ENCODE measurements around the gene EFHD2. TPM values are rescaled to one million over a fixed set of nuclear protein-coding genes. Genes with fewer than 3 reads are reported as not detected.

The EFHD2 gene
- total RNA-seq, 1 experiment from 2014 or later, result 69.7 TPM

DNA sequence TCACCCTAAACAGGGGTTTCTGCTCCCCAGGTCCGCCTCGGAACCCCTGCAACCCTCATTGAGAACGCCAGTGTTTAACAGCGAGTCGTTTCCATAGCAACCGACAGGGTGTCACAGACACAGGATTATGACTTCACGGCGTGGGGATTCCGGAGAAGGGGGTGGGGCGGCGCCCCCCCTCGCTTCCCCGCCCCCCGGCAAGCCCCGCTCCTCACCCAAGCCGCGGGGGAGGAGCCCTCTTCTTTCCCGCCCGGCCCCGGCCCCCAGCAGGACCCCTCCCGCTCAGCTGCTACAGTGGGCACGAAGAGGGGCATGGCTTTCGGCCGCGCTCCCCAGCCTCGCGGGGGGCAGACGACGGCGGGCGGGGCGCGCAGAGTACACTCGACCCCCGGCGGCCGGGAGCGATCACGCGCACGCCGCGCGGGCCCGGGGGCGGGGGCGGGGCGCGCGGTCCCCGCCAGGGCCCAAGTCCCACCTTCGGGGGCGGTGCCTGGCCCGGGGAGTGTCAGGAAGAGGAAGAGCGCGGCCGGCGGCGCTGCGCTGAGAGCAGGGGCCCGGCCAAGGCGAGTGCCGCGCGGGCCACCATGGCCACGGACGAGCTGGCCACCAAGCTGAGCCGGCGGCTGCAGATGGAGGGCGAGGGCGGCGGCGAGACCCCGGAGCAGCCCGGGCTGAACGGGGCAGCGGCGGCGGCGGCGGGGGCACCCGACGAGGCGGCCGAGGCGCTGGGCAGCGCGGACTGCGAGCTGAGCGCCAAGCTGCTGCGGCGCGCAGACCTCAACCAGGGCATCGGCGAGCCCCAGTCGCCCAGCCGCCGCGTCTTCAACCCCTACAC lies at the start of gene EFHD2 (continued):
- TF ChIP-seq, protein P1, sequence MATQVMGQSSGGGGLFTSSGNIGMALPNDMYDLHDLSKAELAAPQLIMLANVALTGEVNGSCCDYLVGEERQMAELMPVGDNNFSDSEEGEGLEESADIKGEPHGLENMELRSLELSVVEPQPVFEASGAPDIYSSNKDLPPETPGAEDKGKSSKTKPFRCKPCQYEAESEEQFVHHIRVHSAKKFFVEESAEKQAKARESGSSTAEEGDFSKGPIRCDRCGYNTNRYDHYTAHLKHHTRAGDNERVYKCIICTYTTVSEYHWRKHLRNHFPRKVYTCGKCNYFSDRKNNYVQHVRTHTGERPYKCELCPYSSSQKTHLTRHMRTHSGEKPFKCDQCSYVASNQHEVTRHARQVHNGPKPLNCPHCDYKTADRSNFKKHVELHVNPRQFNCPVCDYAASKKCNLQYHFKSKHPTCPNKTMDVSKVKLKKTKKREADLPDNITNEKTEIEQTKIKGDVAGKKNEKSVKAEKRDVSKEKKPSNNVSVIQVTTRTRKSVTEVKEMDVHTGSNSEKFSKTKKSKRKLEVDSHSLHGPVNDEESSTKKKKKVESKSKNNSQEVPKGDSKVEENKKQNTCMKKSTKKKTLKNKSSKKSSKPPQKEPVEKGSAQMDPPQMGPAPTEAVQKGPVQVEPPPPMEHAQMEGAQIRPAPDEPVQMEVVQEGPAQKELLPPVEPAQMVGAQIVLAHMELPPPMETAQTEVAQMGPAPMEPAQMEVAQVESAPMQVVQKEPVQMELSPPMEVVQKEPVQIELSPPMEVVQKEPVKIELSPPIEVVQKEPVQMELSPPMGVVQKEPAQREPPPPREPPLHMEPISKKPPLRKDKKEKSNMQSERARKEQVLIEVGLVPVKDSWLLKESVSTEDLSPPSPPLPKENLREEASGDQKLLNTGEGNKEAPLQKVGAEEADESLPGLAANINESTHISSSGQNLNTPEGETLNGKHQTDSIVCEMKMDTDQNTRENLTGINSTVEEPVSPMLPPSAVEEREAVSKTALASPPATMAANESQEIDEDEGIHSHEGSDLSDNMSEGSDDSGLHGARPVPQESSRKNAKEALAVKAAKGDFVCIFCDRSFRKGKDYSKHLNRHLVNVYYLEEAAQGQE (IDR thresholded peaks at IDR 0.05; ENCODE audit: low read depth), result no peak
- TF ChIP-seq SP1 (IDR thresholded peaks at IDR 0.05; ENCODE audit: low read depth) (no peak), TCF7L2 (IDR thresholded peaks at IDR 0.05; ENCODE audit: borderline replicate concordance, extremely low read depth, insufficient read depth, insufficient read length) (no peak)

DNA sequence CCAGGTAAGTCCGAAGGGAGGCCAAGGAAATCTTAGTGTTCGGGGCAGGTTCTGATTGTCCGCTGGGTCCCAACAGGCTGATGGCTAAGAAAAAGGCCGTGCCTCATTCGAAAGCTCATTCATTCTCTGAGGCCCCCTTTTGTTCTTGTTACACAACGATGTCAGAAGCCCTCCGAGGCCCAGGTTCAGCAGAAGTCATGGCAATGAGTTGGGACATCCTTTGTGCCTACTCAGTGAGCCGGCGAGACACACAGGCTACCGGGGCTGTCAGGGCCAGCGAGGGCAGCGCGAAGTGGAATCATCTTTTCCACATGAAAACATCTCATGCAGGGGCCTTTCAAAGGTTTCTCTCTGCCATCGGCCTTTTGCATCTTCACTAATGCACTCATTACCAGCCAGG lies 49.0 kb upstream of the EFHD2 start:
- H3K79me2 ChIP-seq (ENCODE audit: insufficient read depth, low read length), result no peaks in the 10 kb centered on the region
- ChIA-PET POLR2A (no interaction called here), RAD21 (ENCODE audit: low non-redundant PET in 1 of 2, low total read pairs in 2 of 2, uncharacterized antibody in 2 of 2, unreplicated experiment in 2 of 2) (no interaction called here), CTCF (no interaction called here)
- peaks cover 27 to 48% of the 10 kb centered on the region in 2 experiments for H3K4me1 ChIP-seq (ENCODE audit: control insufficient read depth in 1 of 2, insufficient read depth in 2 of 2, low read length in 2 of 2)
- H3K9ac ChIP-seq (ENCODE audit: low read length), result no peak overlapping the region
- DNase-seq (ENCODE audit: low read depth, low spot score) (no peak), ATAC-seq (no peak)
- TF ChIP-seq ELF1 (IDR thresholded peaks at IDR 0.05; ENCODE audit: borderline replicate concordance, low read depth) (no peak), EGR1 (IDR thresholded peaks at IDR 0.05; ENCODE audit: low read depth) (no peak), EZH2 (IDR thresholded peaks at IDR 0.05) (no peak), EZH2phosphoT487 (IDR thresholded peaks at IDR 0.05; ENCODE audit: borderline replicate concordance) (no peak), SIN3A (IDR thresholded peaks at IDR 0.05; ENCODE audit: low read depth) (no peak), TCF7L2 (IDR thresholded peaks at IDR 0.05; ENCODE audit: borderline replicate concordance, extremely low read depth, insufficient read depth, insufficient read length) (no peak)
- TF ChIP-seq, protein P1 (IDR thresholded peaks at IDR 0.05; ENCODE audit: low read depth), result no peak
- TF ChIP-seq, protein P2, sequence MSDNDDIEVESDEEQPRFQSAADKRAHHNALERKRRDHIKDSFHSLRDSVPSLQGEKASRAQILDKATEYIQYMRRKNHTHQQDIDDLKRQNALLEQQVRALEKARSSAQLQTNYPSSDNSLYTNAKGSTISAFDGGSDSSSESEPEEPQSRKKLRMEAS (IDR thresholded peaks at IDR 0.05), result no peak
- TF ChIP-seq, protein P3, sequence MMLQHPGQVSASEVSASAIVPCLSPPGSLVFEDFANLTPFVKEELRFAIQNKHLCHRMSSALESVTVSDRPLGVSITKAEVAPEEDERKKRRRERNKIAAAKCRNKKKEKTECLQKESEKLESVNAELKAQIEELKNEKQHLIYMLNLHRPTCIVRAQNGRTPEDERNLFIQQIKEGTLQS (IDR thresholded peaks at IDR 0.05), result no peak
- BruUV-seq (replicated peaks), result no TSS peak
- no peak overlapping the region for H3K27ac ChIP-seq (ENCODE audit: low read depth, low read length)
- H3K4me2 ChIP-seq (ENCODE audit: low read length), result no peak overlapping the region
- intact Hi-C loops (cut with micrococcal nuclease), result no loop called here
- no peaks in the 10 kb centered on the region for H3K27me3 ChIP-seq (ENCODE audit: insufficient read depth, low read length)
- no peaks in the 10 kb centered on the region for H3K9me3 ChIP-seq (ENCODE audit: control insufficient read depth in 1 of 2, insufficient read depth in 1 of 2, low read depth in 1 of 2, low read length in 2 of 2)
- H3K9me2 ChIP-seq (ENCODE audit: insufficient read depth), result no peaks in the 10 kb centered on the region
- no peaks in the 10 kb centered on the region for H4K20me1 ChIP-seq (ENCODE audit: insufficient read depth)
- H3K36me3 ChIP-seq (ENCODE audit: control insufficient read depth in 1 of 2, insufficient read depth in 2 of 2, low read length in 2 of 2), result no peaks in the 10 kb centered on the region
- H3K4me3 ChIP-seq (replicated peaks in 1 of 2; ENCODE audit: low read depth in 1 of 2, low read length in 2 of 2), result no peak overlapping the region
- H2AFZ ChIP-seq (ENCODE audit: low read depth, low read length, poor library complexity, severe bottlenecking), result no peak overlapping the region

All from HCT116 (cell line).